MM.1S (cell line): ENCODE data around the gene PTPRN2.

Experiments
- DNase-seq: peaks from one replicate; pipeline ENCODE4 v3.0.0-alpha.2; 2015
- H2AFZ ChIP-seq: fragments of 300-600 bp; sonication (generic); 2 replicates; pipeline ENCODE4 v1.6.0; 2016; ENCODE audit warnings: antibody characterized with exemption, low read length
- H3F3A ChIP-seq: fragments of 300-600 bp; sonication (generic); 2 replicates; pipeline ENCODE4 v1.6.1; 2016; ENCODE audit warnings: mild to moderate bottlenecking, antibody characterized with exemption, low read length, moderate library complexity, mixed read lengths; ENCODE audit not compliant: insufficient read depth
- H3K27ac ChIP-seq: fragments of 300-600 bp; sonication (generic); 2 replicates; pipeline ENCODE4 v1.5.1; 2016; ENCODE audit warnings: mild to moderate bottlenecking, low read length
- H3K27me3 ChIP-seq: fragments of 300-600 bp; sonication (generic); replicated peaks from 2 replicates; pipeline ENCODE4 v1.6.0; 2016; ENCODE audit warnings: low read length; ENCODE audit not compliant: insufficient read depth
- H3K36me3 ChIP-seq: fragments of 300-600 bp; sonication (generic); replicated peaks from 2 replicates; pipeline ENCODE4 v1.6.1; 2016; ENCODE audit warnings: mild to moderate bottlenecking, low read length, mixed read lengths; ENCODE audit not compliant: insufficient read depth
- H3K4me1 ChIP-seq: fragments of 300-600 bp; sonication (generic); 2 replicates; pipeline ENCODE4 v1.6.1; 2016; ENCODE audit warnings: low read length, mixed read lengths
- H3K4me2 ChIP-seq: fragments of 300-600 bp; sonication (generic); 2 replicates; pipeline ENCODE4 v1.6.0; 2016; ENCODE audit warnings: low read depth, low read length
- H3K4me3 ChIP-seq: fragments of 300-600 bp; sonication (generic); 2 replicates; pipeline ENCODE4 v1.5.1; 2016; ENCODE audit warnings: low read length, mixed read lengths
- H3K79me2 ChIP-seq: fragments of 300-600 bp; sonication (generic); 2 replicates; pipeline ENCODE4 v1.6.1; 2016; ENCODE audit warnings: mixed run types, low read length, mixed read lengths
- H3K9ac ChIP-seq: fragments of 300-600 bp; sonication (generic); 2 replicates; pipeline ENCODE4 v1.6.1; 2016; ENCODE audit warnings: low read length, mixed read lengths
- H3K9me2 ChIP-seq: fragments of 300-600 bp; sonication (generic); replicated peaks from 2 replicates; pipeline ENCODE4 v1.6.1; 2016; ENCODE audit warnings: mild to moderate bottlenecking, low read length, mixed read lengths; ENCODE audit not compliant: insufficient read depth
- H3K9me3 ChIP-seq: fragments of 300-600 bp; sonication (generic); replicated peaks from 2 replicates; pipeline ENCODE4 v1.6.1; 2016; ENCODE audit warnings: mild to moderate bottlenecking, low read length, mixed read lengths; ENCODE audit not compliant: insufficient read depth
- H4K20me1 ChIP-seq: fragments of 300-600 bp; sonication (generic); 2 replicates; pipeline ENCODE4 v1.6.1; 2016; ENCODE audit warnings: mild to moderate bottlenecking, low read length, moderate library complexity, mixed read lengths; ENCODE audit not compliant: insufficient read depth
- EZH2 ChIP-seq: fragments of 300-600 bp; sonication (generic); optimal IDR thresholded peaks from 2 replicates; pipeline ENCODE3; 2017; ENCODE audit warnings: low read depth, mild to moderate bottlenecking, antibody characterized with exemption, low read length, mixed read lengths
- EZH2phosphoT487 ChIP-seq: fragments of 300-600 bp; sonication (generic); IDR thresholded peaks from 2 replicates; pipeline ENCODE4 v1.6.1; 2018; ENCODE audit warnings: antibody characterized with exemption, low read length
- TF ChIP-seq, protein P1 (sequence below): fragments of 300-600 bp; sonication (generic); IDR thresholded peaks from 2 replicates; pipeline ENCODE4 v1.5.1; 2016; ENCODE audit warnings: antibody characterized with exemption, low read length, mixed read lengths

Gene PTPRN2

DNA sequence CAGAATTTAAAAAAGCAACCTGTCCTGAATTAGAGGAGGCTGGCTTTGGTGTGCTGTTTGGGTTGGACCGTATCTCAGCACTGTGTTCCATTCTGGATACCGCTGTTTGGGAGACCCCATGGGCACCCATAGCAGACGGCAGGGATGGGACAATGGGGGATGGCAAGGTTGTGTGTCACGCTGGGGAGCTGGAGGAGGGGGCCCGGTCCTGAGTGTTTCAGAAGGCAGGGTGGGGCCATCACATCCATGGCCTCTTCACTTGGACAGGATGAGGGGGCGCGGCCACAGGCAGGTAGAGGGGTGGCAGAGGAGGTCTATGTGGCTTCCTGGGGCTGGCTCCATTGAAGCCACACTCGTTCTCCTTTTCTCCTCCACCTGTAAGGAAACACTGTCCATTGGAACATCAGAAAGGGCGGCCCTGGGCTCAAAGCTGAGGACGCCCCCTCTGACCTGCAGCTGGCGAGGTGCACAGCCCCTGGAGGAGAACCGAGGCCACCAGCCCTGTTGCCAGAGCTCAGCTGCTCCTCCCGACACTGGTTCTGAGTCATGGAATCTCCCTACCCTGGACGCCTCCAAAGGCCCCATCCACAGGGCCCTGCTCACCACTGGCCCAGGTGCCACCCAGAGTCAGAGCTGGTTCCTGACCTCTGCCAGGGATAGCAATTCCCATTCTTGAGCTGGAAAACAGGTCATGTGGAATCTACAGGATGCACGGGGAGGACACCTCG is 663.6 kb downstream of the PTPRN2 start:
- Histone ChIP-seq H3K27ac (no peak overlapping the region), H3K36me3 (no peaks in the 10 kb centered on the region), H3K9ac (no peak overlapping the region), H2AFZ (no peak overlapping the region), H3K4me2 (no peak overlapping the region), H3K27me3 (peaks cover 72% of the 10 kb centered on the region), H3F3A (no peaks in the 10 kb centered on the region), H3K4me1 (no peaks in the 10 kb centered on the region), H4K20me1 (no peaks in the 10 kb centered on the region), H3K9me2 (no peaks in the 10 kb centered on the region), H3K9me3 (no peaks in the 10 kb centered on the region), H3K79me2 (no peaks in the 10 kb centered on the region), H3K4me3 (no peak overlapping the region)
- no peak for DNase-seq
- no peak for TF ChIP-seq EZH2
- TF ChIP-seq EZH2phosphoT487, result no peak
- TF ChIP-seq, protein P1, sequence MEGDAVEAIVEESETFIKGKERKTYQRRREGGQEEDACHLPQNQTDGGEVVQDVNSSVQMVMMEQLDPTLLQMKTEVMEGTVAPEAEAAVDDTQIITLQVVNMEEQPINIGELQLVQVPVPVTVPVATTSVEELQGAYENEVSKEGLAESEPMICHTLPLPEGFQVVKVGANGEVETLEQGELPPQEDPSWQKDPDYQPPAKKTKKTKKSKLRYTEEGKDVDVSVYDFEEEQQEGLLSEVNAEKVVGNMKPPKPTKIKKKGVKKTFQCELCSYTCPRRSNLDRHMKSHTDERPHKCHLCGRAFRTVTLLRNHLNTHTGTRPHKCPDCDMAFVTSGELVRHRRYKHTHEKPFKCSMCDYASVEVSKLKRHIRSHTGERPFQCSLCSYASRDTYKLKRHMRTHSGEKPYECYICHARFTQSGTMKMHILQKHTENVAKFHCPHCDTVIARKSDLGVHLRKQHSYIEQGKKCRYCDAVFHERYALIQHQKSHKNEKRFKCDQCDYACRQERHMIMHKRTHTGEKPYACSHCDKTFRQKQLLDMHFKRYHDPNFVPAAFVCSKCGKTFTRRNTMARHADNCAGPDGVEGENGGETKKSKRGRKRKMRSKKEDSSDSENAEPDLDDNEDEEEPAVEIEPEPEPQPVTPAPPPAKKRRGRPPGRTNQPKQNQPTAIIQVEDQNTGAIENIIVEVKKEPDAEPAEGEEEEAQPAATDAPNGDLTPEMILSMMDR, result no peak

DNA sequence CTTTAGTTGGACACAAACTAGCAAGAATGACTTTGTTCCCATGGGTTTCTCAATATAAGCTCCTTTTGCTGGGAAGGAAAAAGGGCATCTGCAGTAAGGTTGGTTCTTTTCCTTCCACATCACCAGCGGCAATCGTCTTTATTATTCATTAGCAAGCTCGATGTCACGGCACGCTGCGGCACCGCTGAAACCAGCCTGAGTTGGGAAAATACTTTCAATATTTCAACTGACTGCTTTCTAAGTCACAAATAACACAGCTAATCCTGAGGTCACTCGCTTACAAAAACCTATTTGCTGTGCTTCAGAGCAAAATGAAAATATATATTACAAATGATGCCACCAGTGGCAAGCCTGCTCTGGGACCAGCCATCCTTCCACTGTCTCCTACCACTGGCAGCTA is 665.0 kb downstream of the PTPRN2 start:
- Histone ChIP-seq H3K4me1 (no peaks in the 10 kb centered on the region), H3K27ac (no peak overlapping the region), H3K9ac (no peak overlapping the region), H3K9me2 (no peaks in the 10 kb centered on the region), H3F3A (no peaks in the 10 kb centered on the region), H4K20me1 (no peaks in the 10 kb centered on the region), H3K79me2 (no peaks in the 10 kb centered on the region), H3K4me3 (no peak overlapping the region), H3K36me3 (no peaks in the 10 kb centered on the region), H2AFZ (no peak overlapping the region), H3K27me3 (peaks cover 75% of the 10 kb centered on the region), H3K4me2 (no peak overlapping the region), H3K9me3 (no peaks in the 10 kb centered on the region)
- no peak for DNase-seq
- no peak for TF ChIP-seq EZH2
- TF ChIP-seq, protein P1, result no peak
- TF ChIP-seq EZH2phosphoT487, result no peak

DNA sequence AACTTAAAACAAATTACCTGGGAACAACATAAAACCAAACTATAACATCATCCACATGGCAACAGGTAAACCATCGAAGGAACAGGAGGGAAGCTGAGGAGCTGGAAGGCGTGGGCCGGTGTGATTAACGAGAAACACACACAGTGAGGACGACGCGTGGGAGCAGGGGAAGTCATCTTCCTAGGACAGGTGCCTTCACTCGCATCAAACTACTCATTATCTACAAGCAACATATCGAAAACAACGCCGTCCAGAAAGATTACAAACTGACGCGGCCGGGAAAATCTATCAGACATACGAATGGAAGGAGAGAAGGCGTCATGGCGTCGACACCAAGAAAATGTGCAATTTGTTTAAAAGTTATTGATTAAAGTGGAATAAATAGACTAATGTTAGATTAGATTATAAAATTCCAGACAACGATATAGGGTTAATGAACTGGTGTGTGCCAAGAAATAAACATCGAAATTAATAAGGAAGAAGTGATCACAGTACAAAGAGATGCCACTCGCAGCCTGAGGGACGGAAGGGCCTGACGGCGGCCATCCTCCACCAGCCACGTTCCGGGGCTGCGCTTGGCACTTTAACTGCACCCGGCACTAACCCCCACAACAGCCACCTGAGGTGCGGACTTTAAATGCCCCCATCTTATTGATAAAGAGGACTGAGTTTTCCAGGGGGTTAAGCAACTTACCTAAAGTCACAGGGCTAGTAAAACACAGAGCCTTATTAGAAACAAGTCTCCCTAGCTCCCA is 669.1 kb downstream of the PTPRN2 start:
- Histone ChIP-seq H2AFZ (no peak overlapping the region), H3K79me2 (no peaks in the 10 kb centered on the region), H3K36me3 (no peaks in the 10 kb centered on the region), H3F3A (no peaks in the 10 kb centered on the region), H3K27me3 (peaks cover 79% of the 10 kb centered on the region), H3K4me3 (no peak overlapping the region), H3K4me2 (no peak overlapping the region), H3K27ac (no peak overlapping the region), H3K9me2 (no peaks in the 10 kb centered on the region), H3K9me3 (no peaks in the 10 kb centered on the region), H3K9ac (no peak overlapping the region), H4K20me1 (no peaks in the 10 kb centered on the region), H3K4me1 (no peaks in the 10 kb centered on the region)
- TF ChIP-seq EZH2, result no peak
- no peak for TF ChIP-seq EZH2phosphoT487
- TF ChIP-seq, protein P1, result no peak
- no peak for DNase-seq
